GM12865 (cell line): ENCODE data around the gene CTBS.
A peak's percentile ranks its signal among the peaks of the same experiment; 100 is the strongest.
"Not testable (repeated sequence)": the region's sequence is repeated elsewhere in the genome, so short reads cannot be mapped to it uniquely, and the experiment has no call there.

ENCODE experiments used
- DNase-seq: peaks from one replicate; pipeline ENCODE4 v3.0.0; 2010; ENCODE audit warnings: low read depth
- H3K4me3 ChIP-seq: 2 replicates; pipeline ENCODE4 v1.5.1; 2011; ENCODE audit warnings: mild to moderate bottlenecking, low read depth, low read length, control low read depth
- TF ChIP-seq, protein P1 (sequence below): IDR thresholded peaks from 2 replicates; pipeline ENCODE4 v1.5.1; 2011; ENCODE audit warnings: low read length, control low read depth, low read depth, inconsistent platforms; ENCODE audit not compliant: insufficient read depth; ENCODE audit errors: missing control alignments

Gene CTBS

DNA sequence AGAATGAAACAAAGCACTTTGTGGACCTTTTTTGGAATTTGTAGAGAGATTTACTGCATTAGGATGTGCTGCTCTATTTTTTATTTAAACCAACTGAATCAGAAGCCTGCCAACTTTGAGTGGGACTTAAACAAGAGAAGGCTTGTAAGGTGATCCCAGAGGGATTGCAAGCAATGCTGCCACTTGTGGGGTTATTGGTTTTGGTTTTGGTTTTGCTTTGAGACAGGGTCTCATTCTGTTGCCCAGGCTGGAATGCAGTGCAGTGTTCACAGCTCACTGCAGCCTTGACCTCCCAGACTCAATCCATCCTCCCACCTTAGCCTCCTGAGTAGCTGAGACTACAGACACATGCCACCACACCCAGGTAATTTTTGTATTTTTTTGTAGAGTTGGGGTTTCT, 35.6 kb downstream of the CTBS start:
- peak; percentile 14 for DNase-seq
- TF ChIP-seq, protein P1, sequence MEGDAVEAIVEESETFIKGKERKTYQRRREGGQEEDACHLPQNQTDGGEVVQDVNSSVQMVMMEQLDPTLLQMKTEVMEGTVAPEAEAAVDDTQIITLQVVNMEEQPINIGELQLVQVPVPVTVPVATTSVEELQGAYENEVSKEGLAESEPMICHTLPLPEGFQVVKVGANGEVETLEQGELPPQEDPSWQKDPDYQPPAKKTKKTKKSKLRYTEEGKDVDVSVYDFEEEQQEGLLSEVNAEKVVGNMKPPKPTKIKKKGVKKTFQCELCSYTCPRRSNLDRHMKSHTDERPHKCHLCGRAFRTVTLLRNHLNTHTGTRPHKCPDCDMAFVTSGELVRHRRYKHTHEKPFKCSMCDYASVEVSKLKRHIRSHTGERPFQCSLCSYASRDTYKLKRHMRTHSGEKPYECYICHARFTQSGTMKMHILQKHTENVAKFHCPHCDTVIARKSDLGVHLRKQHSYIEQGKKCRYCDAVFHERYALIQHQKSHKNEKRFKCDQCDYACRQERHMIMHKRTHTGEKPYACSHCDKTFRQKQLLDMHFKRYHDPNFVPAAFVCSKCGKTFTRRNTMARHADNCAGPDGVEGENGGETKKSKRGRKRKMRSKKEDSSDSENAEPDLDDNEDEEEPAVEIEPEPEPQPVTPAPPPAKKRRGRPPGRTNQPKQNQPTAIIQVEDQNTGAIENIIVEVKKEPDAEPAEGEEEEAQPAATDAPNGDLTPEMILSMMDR: no peak
- H3K4me3 ChIP-seq: no peak overlapping the region

DNA sequence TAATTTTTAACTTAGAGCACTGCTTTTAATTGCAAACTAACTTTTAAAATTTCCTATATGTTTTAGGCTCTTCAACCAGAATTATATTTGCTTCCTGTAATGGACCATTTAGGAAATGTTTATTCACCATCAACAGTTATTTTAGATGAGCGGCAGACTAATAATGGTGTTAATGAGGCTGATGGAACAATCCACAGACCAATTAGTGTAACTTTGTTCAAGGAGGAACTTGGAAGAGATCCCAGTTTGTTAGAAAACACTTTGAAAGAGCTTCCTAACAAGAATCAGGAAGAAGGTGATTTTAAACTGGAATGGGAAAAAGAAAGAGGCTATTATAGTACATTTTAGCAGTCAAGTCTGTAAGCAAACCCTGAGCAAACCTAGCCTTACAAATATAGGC, 48.5 kb downstream of the CTBS start:
- DNase-seq: no peak
- no peak overlapping the region for H3K4me3 ChIP-seq
- TF ChIP-seq, protein P1: no peak

DNA sequence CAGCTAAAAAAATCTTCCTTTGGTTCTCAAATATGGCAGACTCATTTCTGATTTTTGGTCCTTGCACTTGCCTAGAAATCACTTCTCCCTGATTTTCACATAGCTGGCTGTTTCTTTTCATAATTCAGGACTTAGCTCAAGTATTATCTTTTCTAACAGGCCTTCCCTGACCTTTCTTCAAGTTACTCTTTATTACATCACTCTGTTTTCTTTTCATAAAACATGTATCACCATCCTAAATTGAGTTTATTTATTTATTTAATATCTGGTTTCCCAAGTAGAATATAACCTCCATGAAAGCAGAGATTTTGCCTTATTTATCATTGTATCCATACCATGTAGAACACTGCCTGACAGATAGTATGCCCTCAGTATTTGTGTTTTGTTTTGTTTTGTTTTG, 49.6 kb downstream of the CTBS start:
- H3K4me3 ChIP-seq: no peak overlapping the region
- TF ChIP-seq, protein P1: no peak
- no peak for DNase-seq

DNA sequence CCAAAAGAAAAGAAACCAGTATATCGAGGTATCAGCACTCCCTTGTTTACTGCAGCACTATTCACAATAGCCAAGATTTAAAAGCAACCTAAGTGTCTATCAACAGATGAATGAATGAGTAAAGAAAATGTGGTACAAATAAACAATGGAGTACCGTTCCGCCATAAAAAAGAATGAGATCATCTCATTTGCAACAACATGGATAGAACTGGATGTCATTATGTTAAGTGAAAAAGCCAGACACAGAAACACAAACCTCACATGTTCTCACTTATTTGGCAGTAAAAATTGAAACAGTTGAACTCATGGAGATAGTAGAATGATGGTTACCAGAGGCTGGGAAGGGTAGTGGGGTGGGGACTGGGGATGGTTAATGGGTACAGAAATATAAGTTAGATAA, 63.6 kb downstream of the CTBS start:
- TF ChIP-seq, protein P1: no peak
- no peak overlapping the region for H3K4me3 ChIP-seq
- DNase-seq: no peak

DNA sequence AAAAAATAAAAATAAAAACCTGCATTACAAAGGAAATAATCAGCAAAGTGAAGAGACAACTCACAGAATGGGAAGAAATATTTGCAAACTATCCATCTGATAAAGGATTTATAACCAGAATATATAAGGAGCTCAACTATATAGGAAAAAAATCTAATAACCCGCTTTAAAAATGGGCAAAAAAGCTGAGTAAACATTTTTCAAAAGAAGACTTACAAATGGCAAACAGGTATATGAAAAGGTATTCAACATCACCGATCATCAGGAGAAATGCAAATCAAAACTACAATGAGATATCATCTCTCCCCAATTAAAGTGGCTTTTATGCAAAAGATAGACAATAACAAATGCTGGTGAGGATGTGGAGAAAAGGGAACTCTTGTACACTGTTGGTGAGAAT, 64.1 kb downstream of the CTBS start:
- no peak for DNase-seq
- TF ChIP-seq, protein P1: no peak
- H3K4me3 ChIP-seq: no peak overlapping the region

DNA sequence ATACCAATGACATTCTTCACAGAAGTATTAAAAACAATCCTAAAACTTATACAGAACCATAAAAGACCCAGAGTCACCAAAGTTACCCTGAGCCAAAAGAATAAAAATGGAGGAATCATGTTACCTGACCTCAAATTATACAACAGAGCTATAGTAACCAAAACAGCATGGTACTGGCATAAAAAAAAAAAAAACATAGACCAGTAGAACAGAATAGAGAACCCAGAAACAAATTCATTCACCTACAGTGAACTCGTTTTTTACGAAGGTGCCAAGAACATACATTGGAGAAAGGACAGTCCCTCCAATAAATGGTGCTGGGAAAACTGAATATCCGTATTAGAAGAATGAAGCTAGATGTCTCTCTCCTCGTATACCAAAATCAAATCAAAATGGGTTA, 65.2 kb downstream of the CTBS start:
- no peak overlapping the region for H3K4me3 ChIP-seq
- TF ChIP-seq, protein P1: no peak
- DNase-seq: no peak

DNA sequence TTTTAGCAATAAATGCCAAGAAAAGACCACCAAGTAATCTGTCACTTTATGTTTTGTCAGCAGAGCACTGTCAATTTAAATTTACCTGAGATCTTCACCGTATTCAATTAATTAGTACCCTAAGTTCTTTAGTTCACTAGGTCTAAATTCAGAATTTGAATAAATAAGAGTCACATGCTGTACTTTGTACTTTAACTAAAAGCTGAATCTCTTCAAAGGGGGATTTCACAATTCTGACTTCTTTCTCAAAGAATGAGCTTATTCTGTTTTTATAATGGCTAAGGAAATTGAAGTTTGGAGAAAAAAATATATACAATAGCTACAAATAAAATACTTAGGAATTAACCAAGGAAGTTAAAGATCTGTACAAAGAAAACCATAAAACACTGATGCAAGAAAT, 65.7 kb downstream of the CTBS start:
- TF ChIP-seq, protein P1: no peak
- H3K4me3 ChIP-seq: no peak overlapping the region
- no peak for DNase-seq

DNA sequence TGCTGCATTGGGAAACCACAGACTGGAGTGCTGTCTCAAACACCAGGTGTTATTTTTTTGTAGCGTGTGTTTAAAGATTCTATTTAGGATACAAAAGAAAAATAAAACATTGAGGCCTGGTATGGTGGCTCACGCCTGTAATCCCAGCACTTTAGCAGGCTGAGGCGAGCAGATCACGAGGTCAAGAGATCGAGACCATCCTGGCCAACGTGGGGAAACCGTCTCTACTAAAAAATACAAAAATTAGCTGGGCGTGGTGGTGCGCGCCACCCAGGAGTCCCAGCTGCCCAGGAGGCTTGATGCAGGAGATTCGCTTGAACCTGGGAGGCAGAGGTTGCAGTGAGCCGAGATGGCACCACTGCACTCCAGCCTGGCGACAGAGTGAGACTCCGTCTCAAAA, 66.4 kb downstream of the CTBS start:
- DNase-seq: not testable (repeated sequence)
- peak overlapping the region; percentile 90 for H3K4me3 ChIP-seq
